ENCODE measurements around the gene PRLR. TPM values are rescaled to one million over a fixed set of nuclear protein-coding genes. Genes with fewer than 3 reads are reported as not detected.

Gene PRLR
- total and polyA plus RNA-seq, 2 of the 13 experiments (the other 11 are each of a cell fraction or from before 2014, with no cell fraction given): 12.2 to 13.3 TPM

DNA sequence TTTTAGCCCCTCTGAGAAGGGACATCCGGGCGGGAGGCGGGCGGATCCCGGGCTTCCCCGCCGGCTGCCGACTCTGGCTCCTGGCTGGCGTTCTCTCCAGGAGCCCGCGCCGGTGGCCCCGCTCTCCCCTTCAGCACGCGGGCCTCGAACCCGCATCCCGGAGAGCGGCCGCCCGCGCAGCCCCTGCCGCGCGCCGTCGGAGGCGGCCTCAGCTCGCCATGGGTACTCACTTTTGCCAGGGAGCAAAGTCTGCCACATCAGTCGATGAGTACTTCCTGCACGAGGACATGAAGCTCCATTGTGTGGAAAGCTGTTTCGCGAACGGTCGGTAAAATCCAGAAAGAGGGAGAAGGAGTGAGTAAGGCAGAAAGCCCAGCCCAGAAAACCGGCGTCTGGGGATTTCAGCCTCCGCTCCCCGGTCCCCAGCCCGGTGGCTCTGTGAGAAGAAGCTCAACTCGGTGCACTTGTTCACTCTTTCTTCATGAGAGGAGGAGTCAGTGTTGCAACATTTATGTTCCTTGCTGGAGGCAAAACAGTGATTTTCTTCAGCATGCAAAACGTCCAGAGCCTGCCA, at the start of gene PRLR (continued):
- TF ChIP-seq, protein P1, sequence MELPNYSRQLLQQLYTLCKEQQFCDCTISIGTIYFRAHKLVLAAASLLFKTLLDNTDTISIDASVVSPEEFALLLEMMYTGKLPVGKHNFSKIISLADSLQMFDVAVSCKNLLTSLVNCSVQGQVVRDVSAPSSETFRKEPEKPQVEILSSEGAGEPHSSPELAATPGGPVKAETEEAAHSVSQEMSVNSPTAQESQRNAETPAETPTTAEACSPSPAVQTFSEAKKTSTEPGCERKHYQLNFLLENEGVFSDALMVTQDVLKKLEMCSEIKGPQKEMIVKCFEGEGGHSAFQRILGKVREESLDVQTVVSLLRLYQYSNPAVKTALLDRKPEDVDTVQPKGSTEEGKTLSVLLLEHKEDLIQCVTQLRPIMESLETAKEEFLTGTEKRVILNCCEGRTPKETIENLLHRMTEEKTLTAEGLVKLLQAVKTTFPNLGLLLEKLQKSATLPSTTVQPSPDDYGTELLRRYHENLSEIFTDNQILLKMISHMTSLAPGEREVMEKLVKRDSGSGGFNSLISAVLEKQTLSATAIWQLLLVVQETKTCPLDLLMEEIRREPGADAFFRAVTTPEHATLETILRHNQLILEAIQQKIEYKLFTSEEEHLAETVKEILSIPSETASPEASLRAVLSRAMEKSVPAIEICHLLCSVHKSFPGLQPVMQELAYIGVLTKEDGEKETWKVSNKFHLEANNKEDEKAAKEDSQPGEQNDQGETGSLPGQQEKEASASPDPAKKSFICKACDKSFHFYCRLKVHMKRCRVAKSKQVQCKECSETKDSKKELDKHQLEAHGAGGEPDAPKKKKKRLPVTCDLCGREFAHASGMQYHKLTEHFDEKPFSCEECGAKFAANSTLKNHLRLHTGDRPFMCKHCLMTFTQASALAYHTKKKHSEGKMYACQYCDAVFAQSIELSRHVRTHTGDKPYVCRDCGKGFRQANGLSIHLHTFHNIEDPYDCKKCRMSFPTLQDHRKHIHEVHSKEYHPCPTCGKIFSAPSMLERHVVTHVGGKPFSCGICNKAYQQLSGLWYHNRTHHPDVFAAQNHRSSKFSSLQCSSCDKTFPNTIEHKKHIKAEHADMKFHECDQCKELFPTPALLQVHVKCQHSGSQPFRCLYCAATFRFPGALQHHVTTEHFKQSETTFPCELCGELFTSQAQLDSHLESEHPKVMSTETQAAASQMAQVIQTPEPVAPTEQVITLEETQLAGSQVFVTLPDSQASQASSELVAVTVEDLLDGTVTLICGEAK (IDR thresholded peaks at IDR 0.05): no peak
- TF ChIP-seq, protein P1 (CRISPR knock-in tag; IDR thresholded peaks at IDR 0.05): no peak
- TF ChIP-seq ZNF224 (CRISPR knock-in tag; IDR thresholded peaks at IDR 0.05) (no peak), RELA (CRISPR knock-in tag; IDR thresholded peaks at IDR 0.05) (no peak), CHD4 (IDR thresholded peaks at IDR 0.05; ENCODE audit: borderline replicate concordance, low read length) (no peak), PPARG (CRISPR knock-in tag; conservative IDR thresholded peaks at IDR 0.05) (no peak), MTF1 (CRISPR knock-in tag; IDR thresholded peaks at IDR 0.05) (no peak), ZNF776 (CRISPR knock-in tag; IDR thresholded peaks at IDR 0.05) (no peak), ZNF160 (CRISPR knock-in tag; IDR thresholded peaks at IDR 0.05) (no peak), BRD4 (CRISPR knock-in tag; IDR thresholded peaks at IDR 0.05) (no peak), GATA4 (IDR thresholded peaks at IDR 0.05; ENCODE audit: borderline replicate concordance, low read depth) (no peak), CBX2 (IDR thresholded peaks at IDR 0.05; ENCODE audit: low read depth, low read length) (no peak), CBX2 (CRISPR knock-in tag; IDR thresholded peaks at IDR 0.05; ENCODE audit: low read depth) (no peak), DR1 (CRISPR knock-in tag; IDR thresholded peaks at IDR 0.05) (no peak), ZNF780A (CRISPR knock-in tag; IDR thresholded peaks at IDR 0.05) (no peak), ZNF678 (CRISPR knock-in tag; IDR thresholded peaks at IDR 0.05) (no peak), HNF4A (CRISPR knock-in tag; IDR thresholded peaks at IDR 0.05) (peak; percentile 85), KAT7 (CRISPR knock-in tag; IDR thresholded peaks at IDR 0.05; ENCODE audit: borderline replicate concordance) (no peak), ARHGAP35 (CRISPR knock-in tag; IDR thresholded peaks at IDR 0.05; ENCODE audit: borderline replicate concordance) (no peak)
- TF ChIP-seq, protein P2, sequence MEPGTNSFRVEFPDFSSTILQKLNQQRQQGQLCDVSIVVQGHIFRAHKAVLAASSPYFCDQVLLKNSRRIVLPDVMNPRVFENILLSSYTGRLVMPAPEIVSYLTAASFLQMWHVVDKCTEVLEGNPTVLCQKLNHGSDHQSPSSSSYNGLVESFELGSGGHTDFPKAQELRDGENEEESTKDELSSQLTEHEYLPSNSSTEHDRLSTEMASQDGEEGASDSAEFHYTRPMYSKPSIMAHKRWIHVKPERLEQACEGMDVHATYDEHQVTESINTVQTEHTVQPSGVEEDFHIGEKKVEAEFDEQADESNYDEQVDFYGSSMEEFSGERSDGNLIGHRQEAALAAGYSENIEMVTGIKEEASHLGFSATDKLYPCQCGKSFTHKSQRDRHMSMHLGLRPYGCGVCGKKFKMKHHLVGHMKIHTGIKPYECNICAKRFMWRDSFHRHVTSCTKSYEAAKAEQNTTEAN (CRISPR knock-in tag; conservative IDR thresholded peaks at IDR 0.05): no peak
- TF ChIP-seq, protein P3, sequence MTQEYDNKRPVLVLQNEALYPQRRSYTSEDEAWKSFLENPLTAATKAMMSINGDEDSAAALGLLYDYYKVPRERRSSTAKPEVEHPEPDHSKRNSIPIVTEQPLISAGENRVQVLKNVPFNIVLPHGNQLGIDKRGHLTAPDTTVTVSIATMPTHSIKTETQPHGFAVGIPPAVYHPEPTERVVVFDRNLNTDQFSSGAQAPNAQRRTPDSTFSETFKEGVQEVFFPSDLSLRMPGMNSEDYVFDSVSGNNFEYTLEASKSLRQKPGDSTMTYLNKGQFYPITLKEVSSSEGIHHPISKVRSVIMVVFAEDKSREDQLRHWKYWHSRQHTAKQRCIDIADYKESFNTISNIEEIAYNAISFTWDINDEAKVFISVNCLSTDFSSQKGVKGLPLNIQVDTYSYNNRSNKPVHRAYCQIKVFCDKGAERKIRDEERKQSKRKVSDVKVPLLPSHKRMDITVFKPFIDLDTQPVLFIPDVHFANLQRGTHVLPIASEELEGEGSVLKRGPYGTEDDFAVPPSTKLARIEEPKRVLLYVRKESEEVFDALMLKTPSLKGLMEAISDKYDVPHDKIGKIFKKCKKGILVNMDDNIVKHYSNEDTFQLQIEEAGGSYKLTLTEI (CRISPR knock-in tag; conservative IDR thresholded peaks at IDR 0.05): no peak
